AG20443 (cell line): ENCODE measurements around the gene DUSP28.

Experiments
- DNase-seq: peaks from one replicate; pipeline ENCODE4 v3.0.0; 2012; ENCODE audit warnings: low spot score, mixed read lengths

Gene DUSP28

GRCh38 chr2:240599141-240599583 is 39.0 kb downstream of the DUSP28 start:
- DNase-seq: no peak

DNA sequence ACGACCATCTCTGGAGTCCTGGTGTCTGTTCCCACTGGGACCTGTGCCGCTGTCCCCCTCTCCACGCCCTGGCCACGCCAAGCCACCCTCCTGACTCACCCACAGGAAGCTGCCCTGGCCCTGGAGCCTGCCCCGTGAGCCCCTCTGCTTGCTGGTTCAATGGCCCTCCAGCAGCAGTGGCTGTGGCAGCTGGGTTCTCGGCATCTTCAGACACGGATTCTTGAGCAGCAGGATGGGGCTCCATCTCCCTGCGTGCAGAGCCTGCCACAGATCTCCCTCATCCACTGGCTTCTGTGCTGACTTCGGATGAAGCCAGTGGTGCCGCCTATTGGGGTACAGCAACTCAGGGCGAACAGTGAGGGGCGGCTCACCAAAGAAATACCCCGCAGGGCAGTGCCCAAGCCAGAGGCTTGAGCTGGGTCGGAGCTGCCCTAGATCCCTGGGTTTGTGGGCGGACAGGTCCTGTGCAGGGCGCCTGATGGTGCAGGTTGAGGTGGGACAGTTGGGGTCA is 40.3 kb downstream of the DUSP28 start:
- DNase-seq: no peak

GRCh38 chr2:240601061-240601830 is 41.1 kb downstream of the DUSP28 start:
- DNase-seq: no peak

- no peak for DNase-seq
Observed at GRCh38 chr2:240601831-240602160, 41.6 kb downstream of the DUSP28 start.

GRCh38 chr2:240602266-240603050 is 42.3 kb downstream of the DUSP28 start:
- no peak for DNase-seq

GRCh38 chr2:240603081-240603835 is 43.1 kb downstream of the DUSP28 start:
- no peak for DNase-seq

DNA sequence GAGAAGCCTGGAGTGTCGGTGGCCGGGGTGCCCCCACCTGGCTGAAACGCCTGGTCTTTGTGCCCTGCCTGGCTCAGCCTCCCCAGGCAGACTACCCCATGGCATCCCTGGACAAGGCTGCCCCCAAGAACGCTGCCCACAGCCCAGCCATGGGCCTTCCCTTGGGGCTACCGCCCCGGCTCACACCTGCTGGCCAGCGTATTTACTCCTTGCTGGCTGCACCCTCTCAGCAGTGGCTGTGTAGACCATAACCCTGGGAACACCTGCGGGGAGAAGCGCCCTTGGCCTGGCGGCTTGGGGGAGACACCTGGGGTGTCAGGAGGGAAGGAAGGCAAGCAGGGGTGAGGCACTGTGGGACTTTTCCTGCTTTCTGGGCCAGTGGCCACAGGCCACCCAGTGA is 43.7 kb downstream of the DUSP28 start:
- no peak for DNase-seq

- DNase-seq: peak; percentile 71
Observed at GRCh38 chr2:240604291-240604938, 44.3 kb downstream of the DUSP28 start.

DNA sequence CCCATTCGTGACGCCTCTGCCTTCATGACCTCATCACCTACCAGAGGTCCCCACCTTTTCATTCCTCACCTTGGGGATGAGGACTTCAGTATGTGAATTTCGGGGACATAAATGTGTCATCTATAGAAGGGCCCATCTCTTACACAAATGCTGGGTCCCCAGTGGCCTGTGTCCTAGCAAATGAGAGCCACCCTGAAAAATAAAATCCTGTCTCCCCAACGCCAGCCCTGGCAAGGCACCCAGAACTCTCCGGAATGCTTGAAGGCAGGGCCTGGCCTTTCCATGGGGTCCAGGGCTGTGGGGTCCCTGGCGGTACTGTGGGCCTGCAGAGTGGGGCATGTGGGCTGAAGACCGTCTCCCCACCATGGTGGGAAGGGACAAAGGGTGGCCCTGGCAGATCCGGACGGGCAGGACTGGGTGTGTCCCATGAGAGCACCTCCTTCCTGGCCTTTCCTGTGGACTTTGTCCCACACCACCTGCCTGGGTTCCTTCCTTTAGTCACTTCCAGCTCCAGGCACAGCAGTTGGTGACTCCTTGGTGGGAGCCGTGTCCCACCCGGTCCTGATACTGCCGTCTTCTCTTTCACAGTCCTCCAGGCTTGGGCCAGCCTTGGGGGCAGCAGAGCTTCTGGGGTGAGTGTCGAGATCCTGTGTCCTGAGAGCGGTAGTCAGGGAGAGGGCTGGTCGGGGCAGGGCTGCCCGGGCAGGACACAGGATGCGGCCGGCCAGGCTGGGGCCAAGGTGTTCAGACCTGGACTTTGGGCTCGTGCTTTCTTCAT is 45.0 kb downstream of the DUSP28 start:
- no peak for DNase-seq

- DNase-seq: no peak
Observed at GRCh38 chr2:240605867-240606743, 45.9 kb downstream of the DUSP28 start.

DNA sequence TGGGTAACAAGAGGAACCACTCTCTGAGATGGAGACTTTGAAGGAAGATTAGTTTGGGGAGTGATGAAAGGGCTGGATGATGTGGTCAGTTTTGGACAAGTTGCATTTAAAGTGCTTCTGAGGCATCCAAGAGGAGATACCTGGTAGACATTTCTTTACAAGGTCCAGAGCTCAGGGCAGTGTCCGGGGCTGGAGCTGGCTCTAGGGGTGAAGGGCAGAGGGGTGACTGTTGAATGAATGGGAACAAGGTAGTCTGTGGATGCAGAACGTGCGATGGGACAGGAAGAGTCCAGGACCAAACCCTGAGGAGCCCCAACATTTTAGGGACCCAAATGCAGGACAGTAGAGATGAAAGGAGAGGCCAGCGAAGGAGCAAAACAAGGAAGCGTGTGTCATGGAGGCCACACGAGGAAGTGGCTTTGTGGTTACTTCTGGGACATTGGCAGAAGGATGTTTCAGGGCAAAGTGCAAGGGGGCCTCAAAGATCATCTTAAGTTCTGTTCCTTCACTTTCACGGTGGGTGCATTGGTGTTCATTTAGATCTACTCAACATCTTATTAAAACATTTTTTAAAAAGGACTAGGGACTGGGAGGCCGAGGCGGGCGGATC is 51.5 kb downstream of the DUSP28 start:
- DNase-seq: no peak
